ENCODE data around the gene TTC13.

DNA sequence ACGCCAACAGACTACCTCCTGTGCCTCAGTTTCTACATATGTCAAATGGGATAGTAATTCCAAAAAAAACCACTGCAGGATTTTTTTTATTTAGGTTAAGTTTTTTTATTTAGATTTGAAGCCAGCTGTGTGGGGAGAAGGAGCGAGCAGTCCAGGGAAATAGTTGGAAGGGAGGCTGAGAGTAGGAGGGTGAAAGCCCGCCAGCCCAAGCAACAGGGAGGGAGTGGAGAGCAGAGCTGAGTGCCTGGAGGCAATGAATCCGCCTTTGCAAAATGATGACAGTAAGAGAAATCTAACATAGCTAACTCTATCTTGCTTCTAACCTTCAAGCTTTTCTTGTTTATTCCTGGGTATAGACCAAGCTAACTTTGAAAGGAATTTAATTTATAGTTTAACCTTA lies 94.7 kb downstream of the TTC13 start:
- TF ChIP-seq, protein P1, sequence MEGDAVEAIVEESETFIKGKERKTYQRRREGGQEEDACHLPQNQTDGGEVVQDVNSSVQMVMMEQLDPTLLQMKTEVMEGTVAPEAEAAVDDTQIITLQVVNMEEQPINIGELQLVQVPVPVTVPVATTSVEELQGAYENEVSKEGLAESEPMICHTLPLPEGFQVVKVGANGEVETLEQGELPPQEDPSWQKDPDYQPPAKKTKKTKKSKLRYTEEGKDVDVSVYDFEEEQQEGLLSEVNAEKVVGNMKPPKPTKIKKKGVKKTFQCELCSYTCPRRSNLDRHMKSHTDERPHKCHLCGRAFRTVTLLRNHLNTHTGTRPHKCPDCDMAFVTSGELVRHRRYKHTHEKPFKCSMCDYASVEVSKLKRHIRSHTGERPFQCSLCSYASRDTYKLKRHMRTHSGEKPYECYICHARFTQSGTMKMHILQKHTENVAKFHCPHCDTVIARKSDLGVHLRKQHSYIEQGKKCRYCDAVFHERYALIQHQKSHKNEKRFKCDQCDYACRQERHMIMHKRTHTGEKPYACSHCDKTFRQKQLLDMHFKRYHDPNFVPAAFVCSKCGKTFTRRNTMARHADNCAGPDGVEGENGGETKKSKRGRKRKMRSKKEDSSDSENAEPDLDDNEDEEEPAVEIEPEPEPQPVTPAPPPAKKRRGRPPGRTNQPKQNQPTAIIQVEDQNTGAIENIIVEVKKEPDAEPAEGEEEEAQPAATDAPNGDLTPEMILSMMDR (IDR thresholded peaks at IDR 0.05), result no peak
- no peak for TF ChIP-seq POLR2A (IDR thresholded peaks at IDR 0.05)

Data from Peyer's patch (tissue), 4 donors.